Heart left ventricle (tissue), 16 donors: ENCODE measurements around the gene AHRR. TPM values are rescaled to one million over a fixed set of nuclear protein-coding genes. Genes with fewer than 3 reads are reported as not detected.

Source experiments
- ATAC-seq, 4 donors: fragments of 200-7000 bp; cut with Tn5 transposase; one replicate each; pipeline ENCODE4 v1.9.1; 2020 to 2022; ENCODE audit warnings: moderate library complexity in 4 of 4, mild to moderate bottlenecking in 3 of 4, moderate number of reproducible peaks in 1 of 4
- DNase-seq, 5 donors: peaks; one replicate each; pipeline ENCODE4 v3.0.0-alpha.2; 2020
- H3K27ac ChIP-seq, 12 donors: fragments of 200-600 bp; sonication (generic) in 4 of 12; one replicate each; pipeline versions ENCODE4 v1.5.0 to v1.8.0; 2016 to 2022; ENCODE audit warnings: mild to moderate bottlenecking in 2 of 12
- H3K27me3 ChIP-seq, 9 donors: fragments of 200-600 bp; sonication (generic) in 2 of 9; one replicate each; pipeline versions ENCODE4 v1.5.1 to v1.8.0; 2016 to 2022; ENCODE audit warnings: mild to moderate bottlenecking in 3 of 9
- H3K36me3 ChIP-seq, 9 donors: fragments of 200-600 bp; sonication (generic) in 2 of 9; one replicate each; pipeline versions ENCODE4 v1.5.0 to v1.8.0; 2018 to 2022; ENCODE audit warnings: mild to moderate bottlenecking in 2 of 9
- H3K4me1 ChIP-seq, 12 donors: fragments of 200-600 bp; sonication (generic) in 4 of 12; one replicate each; pipeline versions ENCODE4 v1.5.0 to v1.8.0; 2016 to 2022; ENCODE audit warnings: mild to moderate bottlenecking in 3 of 12
- H3K4me3 ChIP-seq, 12 donors: fragments of 200-600 bp; sonication (generic) in 4 of 12; one replicate each; pipeline versions ENCODE4 v1.5.0 to v1.8.0; 2017 to 2022; ENCODE audit warnings: mild to moderate bottlenecking in 9 of 12, moderate library complexity in 4 of 12
- H3K9me3 ChIP-seq, 12 donors: fragments of 200-600 bp; sonication (generic) in 4 of 12; one replicate each; pipeline versions ENCODE4 v1.5.0 to v1.8.0; 2016 to 2022; ENCODE audit warnings: mild to moderate bottlenecking in 1 of 12
- POLR2A ChIP-seq, 2 donors: fragments of 450-650 bp; IDR thresholded peaks; one replicate each; pipeline ENCODE4 v1.6.1; 2017; ENCODE audit warnings: antibody characterized with exemption in 2 of 2, mild to moderate bottlenecking in 2 of 2, moderate library complexity in 2 of 2
- WGBS, 4 donors: extraction: QIAGEN DNeasy Blood & Tissue Kit in 2 of 4; methylation state at CpG; one replicate each; pipeline versions ENCODE4 v1.1.5 to v1.1.7; 2013 to 2018; 5-methylcytosine and 5-hydroxymethylcytosine counted together
- intact Hi-C, 10 donors: fragments of 100-400 bp; cut with DNase I; formaldehyde crosslinking; loops; one replicate each; pipeline versions ENCODE4 v1.11.1 to v1.14.2; 2022
- polyA plus RNA-seq, 2 donors: library from polyadenylated mRNA; stranded (reverse); fragments of 200-250 nt; gene quantifications; one replicate each; pipeline ENCODE4 v1.2.3, GENCODE V29; 2013
- total RNA-seq, 9 donors: library from RNA; depleted of rRNA in 2 of 9; stranded (reverse); fragments of >200 nt in 2 of 9; fragmentation: NEBNext Ultra II Directional in 3 of 9; extraction: Animal tissue kit (Norgen Biotek cat#: 25700) in 3 of 9; gene quantifications; one replicate each; pipeline versions ENCODE4 v1.1.0 to v1.2.4, GENCODE V29; 2016 to 2023
- TF ChIP-seq, protein P1 (sequence below), 12 donors: fragments of 200-600 bp; sonication (generic) in 4 of 12; IDR thresholded peaks; one replicate each; pipeline versions ENCODE4 v1.5.0 to v1.8.0; 2018 to 2022; ENCODE audit warnings: antibody characterized with exemption in 12 of 12, mild to moderate bottlenecking in 5 of 12
- donor health status: ischemic (EF 13 %, LVEDD 7.1; RV severe dilation, severe dysfunction).
- donor health status: healthy with polysubstance abuse.
- donor health status: DM: no; HTN: yes; CAD: no.
- donor health status: DM: no; HTN: no; CAD: no.
- donor health status: ischemic (EF 25% LVEDD 6.9; RV normal size, moderate dysfunction).
- donor health status: ischemic (EF 25% LVEDD 5.7; RV mildly dilated, moderate dysfunction).
- donor health status: healthy.
- donor health status: DM: yes; HTN: yes; CAD: no.
- donor health status: ischemic (EF 35%, LVEDD 5.7; RV mildly dilated, moderate dysfunction).
- donor health status: nonischemic (EF 11% LVEDD 7.7; RV severe dilation, severe dysfunction).
- donor health status: DM: yes; HTN: yes; CAD: no.
- donor health status: PGD.
- donor health status: ischemic (EF 29% LVEDD 5.4; RV normal size, mild dysfunction).
- donor health status: nonischemic (EF 23%, LVEDD 6.1; RV moderate dilation, normal function).

Gene AHRR
- total and polyA plus RNA-seq, 11 donors, result 0.11 to 0.69 (median 0.26) TPM; not detected in 2

DNA sequence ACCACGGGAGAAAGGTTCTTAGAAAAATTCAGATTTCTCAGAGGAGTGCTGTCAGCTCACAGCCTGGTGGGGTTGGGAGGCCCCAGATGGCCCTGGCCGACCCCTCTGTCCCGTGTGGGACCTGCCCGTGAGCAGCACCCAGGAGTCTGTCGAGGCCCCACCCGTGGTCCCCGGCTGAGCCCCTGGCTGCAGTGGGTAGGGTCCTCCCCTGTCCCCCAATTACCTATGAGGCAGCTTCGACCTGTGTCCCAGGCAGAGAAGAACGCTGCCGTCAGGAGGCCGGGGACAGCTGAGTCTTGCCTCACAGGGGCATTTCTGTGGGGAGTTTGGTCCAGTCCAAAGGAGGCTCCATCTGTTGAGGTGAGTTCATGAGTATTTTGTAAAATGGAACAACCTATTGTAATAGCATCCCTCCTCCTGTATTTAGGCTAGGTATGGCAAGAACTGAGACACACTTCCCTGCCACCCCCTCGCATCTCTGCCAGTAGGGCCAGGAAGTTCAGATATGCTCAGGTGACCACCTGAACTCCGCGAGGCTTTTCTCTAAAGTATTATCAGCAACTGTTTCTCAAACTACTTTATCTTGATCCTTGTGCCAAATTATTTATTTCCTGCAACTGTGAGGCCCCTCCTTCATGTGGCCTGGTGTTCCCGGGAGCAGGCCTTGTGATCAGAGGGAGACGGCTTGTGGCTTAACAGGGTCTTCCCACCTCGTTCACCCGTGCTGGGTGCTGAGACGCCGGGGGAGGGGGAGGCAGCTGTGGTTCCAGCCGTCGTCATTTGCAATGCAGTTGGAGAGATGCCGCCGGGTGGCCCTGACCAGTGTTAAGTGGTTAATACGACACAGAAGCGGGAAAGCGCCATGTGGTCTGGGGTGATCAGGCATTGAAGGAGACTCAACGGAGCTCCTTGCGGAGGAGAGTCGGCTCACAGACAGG is 1.7 kb downstream of the AHRR start:
- peak overlapping the region in 3 of 12 donors; percentile 50 to 53 (median 52) for H3K4me3 ChIP-seq

DNA sequence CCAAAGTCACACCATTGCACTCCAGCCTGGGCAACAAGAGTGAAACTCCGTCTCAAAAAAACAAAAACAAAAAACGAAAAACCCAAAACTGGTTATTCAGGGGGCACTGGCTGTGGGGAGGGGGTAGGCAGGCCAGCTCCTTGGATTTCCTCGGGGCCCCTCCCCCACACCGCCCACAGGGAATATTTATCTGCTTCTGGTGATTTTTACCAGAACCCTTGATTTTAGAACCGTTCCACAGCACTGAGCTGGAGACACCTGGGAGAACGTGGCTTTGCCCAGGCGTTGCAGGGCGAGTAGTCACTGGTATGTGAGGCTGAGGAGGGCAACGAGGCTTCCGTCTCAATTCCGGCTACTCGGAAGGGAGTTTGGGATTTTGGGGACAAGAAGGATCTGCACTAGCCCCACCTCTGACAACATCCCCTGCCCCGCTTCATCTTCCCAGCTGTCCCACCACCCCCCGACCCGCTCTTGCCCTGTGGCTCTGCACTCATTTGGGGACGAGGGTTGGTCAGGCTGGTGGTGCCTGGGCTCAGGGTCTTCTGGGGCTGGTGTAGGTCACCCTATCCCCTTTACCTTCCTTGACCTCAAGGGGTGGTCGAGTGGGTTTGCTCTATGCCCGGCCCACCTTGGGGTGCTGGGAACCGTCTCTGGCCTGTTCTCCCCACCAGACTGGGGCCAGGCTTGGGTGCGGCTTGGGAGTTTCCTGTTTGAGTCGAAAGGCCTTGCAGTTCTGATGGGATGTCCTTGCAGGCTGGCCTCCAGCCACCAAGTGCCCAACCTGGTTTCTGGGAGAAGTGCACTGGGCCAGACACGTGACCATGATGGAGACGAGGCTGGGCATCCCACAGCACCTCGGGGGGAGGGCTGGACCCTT is 3.5 kb downstream of the AHRR start:
- Histone ChIP-seq H3K4me1 (peaks cover 6 to 25% (median 14%) of the 10 kb centered on the region in 12 donors), H3K9me3 (no peaks in the 10 kb centered on the region), H3K27me3 (peaks cover 14 to 45% (median 32%) of the 10 kb centered on the region in 9 donors), H3K36me3 (no peaks in the 10 kb centered on the region), H3K27ac (no peak overlapping the region), H3K4me3 (no peak overlapping the region)
- intact Hi-C loops, result loop anchor here in 1 of 10 donors (10.0 kb wide), 1 partner anchor 110 kb away; no protein-coding TSS in a partner anchor
- no peak for TF ChIP-seq POLR2A (IDR thresholded peaks at IDR 0.05)
- TF ChIP-seq, protein P1, sequence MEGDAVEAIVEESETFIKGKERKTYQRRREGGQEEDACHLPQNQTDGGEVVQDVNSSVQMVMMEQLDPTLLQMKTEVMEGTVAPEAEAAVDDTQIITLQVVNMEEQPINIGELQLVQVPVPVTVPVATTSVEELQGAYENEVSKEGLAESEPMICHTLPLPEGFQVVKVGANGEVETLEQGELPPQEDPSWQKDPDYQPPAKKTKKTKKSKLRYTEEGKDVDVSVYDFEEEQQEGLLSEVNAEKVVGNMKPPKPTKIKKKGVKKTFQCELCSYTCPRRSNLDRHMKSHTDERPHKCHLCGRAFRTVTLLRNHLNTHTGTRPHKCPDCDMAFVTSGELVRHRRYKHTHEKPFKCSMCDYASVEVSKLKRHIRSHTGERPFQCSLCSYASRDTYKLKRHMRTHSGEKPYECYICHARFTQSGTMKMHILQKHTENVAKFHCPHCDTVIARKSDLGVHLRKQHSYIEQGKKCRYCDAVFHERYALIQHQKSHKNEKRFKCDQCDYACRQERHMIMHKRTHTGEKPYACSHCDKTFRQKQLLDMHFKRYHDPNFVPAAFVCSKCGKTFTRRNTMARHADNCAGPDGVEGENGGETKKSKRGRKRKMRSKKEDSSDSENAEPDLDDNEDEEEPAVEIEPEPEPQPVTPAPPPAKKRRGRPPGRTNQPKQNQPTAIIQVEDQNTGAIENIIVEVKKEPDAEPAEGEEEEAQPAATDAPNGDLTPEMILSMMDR (IDR thresholded peaks at IDR 0.05), result no peak
- no peak for DNase-seq
- no peak for ATAC-seq
- WGBS, 4 donors, result 72 to 80% (median 76%) methylated on average over 23 to 24 of the region's 24 CpGs

More for the DNA sequence above, 1.7 kb downstream of the AHRR start:
- Histone ChIP-seq H3K27me3 (peaks cover 18 to 57% (median 39%) of the 10 kb centered on the region in 9 donors), H3K9me3 (no peaks in the 10 kb centered on the region), H3K36me3 (no peaks in the 10 kb centered on the region), H3K27ac (no peak overlapping the region), H3K4me1 (peaks cover 6 to 25% (median 14%) of the 10 kb centered on the region in 12 donors)
- DNase-seq (no peak), ATAC-seq (no peak)
- TF ChIP-seq, protein P1 (IDR thresholded peaks at IDR 0.05), result no peak
- no peak for TF ChIP-seq POLR2A (IDR thresholded peaks at IDR 0.05)
- intact Hi-C loops, result loop anchor here in 1 of 10 donors (10.0 kb wide), 1 partner anchor 112 kb away; no protein-coding TSS in a partner anchor
- 62 to 69% (median 64%) methylated on average over 30 of the region's 30 CpGs for WGBS, 4 donors

DNA sequence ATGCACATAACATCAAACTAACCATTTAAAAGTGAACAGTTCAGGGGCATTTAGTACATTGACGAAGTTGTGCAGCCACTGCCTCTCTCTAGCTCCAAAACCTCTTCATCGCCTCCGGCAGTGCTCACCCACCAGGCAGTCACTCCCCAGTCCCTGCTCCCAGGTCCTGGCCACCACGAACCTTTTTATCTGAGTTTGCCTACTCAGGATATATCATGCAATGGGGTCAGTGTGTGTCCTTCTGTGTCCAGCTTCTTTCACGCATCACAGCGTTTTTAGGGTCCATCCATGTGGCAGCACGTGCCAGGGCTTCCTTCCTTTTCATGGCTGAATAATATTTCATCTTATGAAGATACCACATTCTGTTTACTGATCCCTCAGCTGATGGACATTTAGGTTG is 4.6 kb downstream of the AHRR start:
- peaks cover 3 to 33% (median 20%) of the 10 kb centered on the region in 9 donors for H3K27me3 ChIP-seq
- WGBS, 4 donors, result 89 to 92% (median 90%) methylated on average over 7 of the region's 7 CpGs
- DNase-seq, result no peak

More for the DNA sequence above, 4.6 kb downstream of the AHRR start:
- ATAC-seq, result no peak
- TF ChIP-seq POLR2A (IDR thresholded peaks at IDR 0.05), result no peak
- TF ChIP-seq, protein P1 (IDR thresholded peaks at IDR 0.05), result no peak
- Histone ChIP-seq H3K4me1 (peaks cover under 1 to 16% (median 8%) of the 10 kb centered on the region in 12 donors), H3K27ac (no peak overlapping the region), H3K36me3 (no peaks in the 10 kb centered on the region), H3K4me3 (no peak overlapping the region), H3K9me3 (no peaks in the 10 kb centered on the region)
- intact Hi-C loops, result loop anchor here in 1 of 10 donors (10.0 kb wide), 1 partner anchor 109 kb away; no protein-coding TSS in a partner anchor
